Spinal cord (tissue), 10 donors: ENCODE results near the gene MLF2. TPM values are rescaled to one million over a fixed set of nuclear protein-coding genes. Genes with fewer than 3 reads are reported as not detected.
"Not testable (repeated sequence)": the region's sequence is repeated elsewhere in the genome, so short reads cannot be mapped to it uniquely, and the experiment has no call there.

ENCODE experiments used
- DNase-seq, 6 donors: peaks; one replicate each; pipeline versions ENCODE4 v3.0.0 to v3.0.0-alpha.2; 2013 to 2015; ENCODE audit warnings: low spot score in 6 of 6, low read depth in 4 of 6
- H3K27ac ChIP-seq: one replicate; pipeline ENCODE4 v1.5.1; 2013; ENCODE audit warnings: low read depth, low read length, control low read depth
- H3K27me3 ChIP-seq: one replicate; pipeline ENCODE4 v1.6.1; 2013; ENCODE audit warnings: low read length; ENCODE audit not compliant: control insufficient read depth, insufficient read depth
- H3K36me3 ChIP-seq: one replicate; pipeline ENCODE4 v1.6.1; 2013; ENCODE audit warnings: low read length; ENCODE audit not compliant: control insufficient read depth, insufficient read depth
- H3K4me1 ChIP-seq: one replicate; pipeline ENCODE4 v1.6.1; 2013; ENCODE audit warnings: low read length; ENCODE audit not compliant: control insufficient read depth, insufficient read depth
- H3K4me3 ChIP-seq: one replicate; pipeline ENCODE4 v1.5.1; 2013; ENCODE audit warnings: low read depth, low read length, control low read depth
- H3K9me3 ChIP-seq: one replicate; pipeline ENCODE4 v1.6.1; 2013; ENCODE audit warnings: low read length; ENCODE audit not compliant: control insufficient read depth, insufficient read depth
- WGBS: methylation state at CpG from one replicate; pipeline ENCODE4 v1.1.5; 2013; ENCODE audit warnings: missing lambda C conversion rate; ENCODE audit not compliant: insufficient coverage; 5-methylcytosine and 5-hydroxymethylcytosine counted together
- polyA plus RNA-seq, 2 donors: library from polyadenylated mRNA; unstranded; fragments of 120-200 nt; gene quantifications; one replicate each; pipeline ENCODE4 v1.2.1, GENCODE V29; 2013; ENCODE audit not compliant: insufficient read length in 2 of 2
- total RNA-seq, 2 donors: library from RNA; depleted of rRNA in 1 of 2; stranded (reverse); fragments of 120-200 nt in 1 of 2; fragments of >200 nt in 1 of 2; gene quantifications; one replicate each; pipeline versions ENCODE4 v1.2.3 to v1.2.4, GENCODE V29; 2013 to 2014
- donor health status: healthy.

The MLF2 gene
- total and polyA plus RNA-seq, 4 donors, result 91.4 to 319 (median 228) TPM

DNA sequence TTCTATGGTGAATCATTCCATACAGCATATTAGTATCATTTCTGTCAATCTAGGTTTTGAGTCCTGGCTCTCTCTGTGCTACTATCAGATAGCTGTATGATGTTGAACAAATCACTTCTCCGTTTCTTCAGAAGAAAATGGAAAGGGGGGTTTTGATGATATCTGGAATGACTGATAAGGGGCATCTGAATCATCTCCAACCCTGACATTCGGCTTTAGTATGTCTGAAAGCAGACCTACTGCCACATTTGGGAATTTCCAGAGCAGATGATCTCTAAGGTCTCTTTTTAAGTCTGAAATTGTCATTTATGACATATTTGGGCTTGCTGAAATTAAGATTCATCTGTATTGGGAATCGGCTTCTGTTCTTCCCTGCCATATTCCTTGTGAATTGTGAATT lies 10.1 kb downstream of the MLF2 start:
- no peak for DNase-seq
- Histone ChIP-seq H3K27me3 (no peaks in the 10 kb centered on the region), H3K36me3 (peaks cover 20% of the 10 kb centered on the region), H3K9me3 (no peaks in the 10 kb centered on the region), H3K27ac (no peak overlapping the region), H3K4me3 (no peak overlapping the region), H3K4me1 (no peaks in the 10 kb centered on the region)
- 90% methylated on average over 2 of the region's 3 CpGs for WGBS

DNA sequence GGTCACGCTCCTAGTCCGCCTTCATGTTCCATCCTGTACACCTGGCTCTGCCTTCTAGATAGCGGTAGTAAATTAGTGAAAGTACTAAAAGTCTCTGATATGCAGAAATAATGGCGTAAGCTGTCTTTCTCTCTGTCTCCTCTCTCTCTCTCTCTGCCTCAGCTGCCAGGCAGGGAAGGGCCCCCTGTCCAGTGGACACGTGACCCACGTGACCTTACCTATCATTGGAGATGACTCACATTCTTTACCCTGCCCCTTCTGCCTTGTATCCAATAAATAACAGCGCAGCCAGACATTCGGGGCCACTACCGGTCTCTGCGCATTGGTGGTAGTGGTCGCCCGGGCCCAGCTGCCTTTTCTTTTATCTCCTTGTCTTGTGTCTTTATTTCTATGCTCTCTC lies 10.9 kb downstream of the MLF2 start:
- H3K36me3 ChIP-seq, result peaks cover 13% of the 10 kb centered on the region
- not testable (repeated sequence) for H3K27ac ChIP-seq, H3K4me1 ChIP-seq, H3K4me3 ChIP-seq, DNase-seq, H3K27me3 ChIP-seq, H3K9me3 ChIP-seq
- 89% methylated on average over 5 of the region's 12 CpGs for WGBS

DNA sequence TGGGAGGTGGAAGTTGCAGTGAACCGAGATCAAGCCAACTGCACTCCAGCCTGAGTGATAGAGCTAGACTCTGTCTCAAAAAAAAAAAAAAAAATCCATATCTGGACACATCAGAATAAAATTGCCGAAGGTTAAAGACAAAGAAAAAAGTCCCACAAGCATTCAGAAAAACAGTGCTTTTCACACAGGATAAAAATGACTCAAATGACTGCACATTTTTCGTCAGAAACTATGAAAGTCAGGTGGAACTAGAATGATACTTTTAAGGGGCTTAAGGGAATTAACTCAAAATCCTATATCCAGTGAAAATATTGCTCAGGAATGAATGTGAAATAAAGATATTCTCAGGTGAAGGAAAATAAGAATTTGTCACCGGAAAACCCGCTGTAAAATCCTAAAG lies 16.2 kb downstream of the MLF2 start:
- H3K4me3 ChIP-seq, result no peak overlapping the region
- peaks cover 9% of the 10 kb centered on the region for H3K36me3 ChIP-seq
- WGBS, result no CpG with 5 or more reads among the region's 5 CpGs
- H3K9me3 ChIP-seq, result no peaks in the 10 kb centered on the region
- DNase-seq, result no peak
- H3K27ac ChIP-seq, result no peak overlapping the region
- no peaks in the 10 kb centered on the region for H3K27me3 ChIP-seq
- H3K4me1 ChIP-seq, result no peaks in the 10 kb centered on the region

DNA sequence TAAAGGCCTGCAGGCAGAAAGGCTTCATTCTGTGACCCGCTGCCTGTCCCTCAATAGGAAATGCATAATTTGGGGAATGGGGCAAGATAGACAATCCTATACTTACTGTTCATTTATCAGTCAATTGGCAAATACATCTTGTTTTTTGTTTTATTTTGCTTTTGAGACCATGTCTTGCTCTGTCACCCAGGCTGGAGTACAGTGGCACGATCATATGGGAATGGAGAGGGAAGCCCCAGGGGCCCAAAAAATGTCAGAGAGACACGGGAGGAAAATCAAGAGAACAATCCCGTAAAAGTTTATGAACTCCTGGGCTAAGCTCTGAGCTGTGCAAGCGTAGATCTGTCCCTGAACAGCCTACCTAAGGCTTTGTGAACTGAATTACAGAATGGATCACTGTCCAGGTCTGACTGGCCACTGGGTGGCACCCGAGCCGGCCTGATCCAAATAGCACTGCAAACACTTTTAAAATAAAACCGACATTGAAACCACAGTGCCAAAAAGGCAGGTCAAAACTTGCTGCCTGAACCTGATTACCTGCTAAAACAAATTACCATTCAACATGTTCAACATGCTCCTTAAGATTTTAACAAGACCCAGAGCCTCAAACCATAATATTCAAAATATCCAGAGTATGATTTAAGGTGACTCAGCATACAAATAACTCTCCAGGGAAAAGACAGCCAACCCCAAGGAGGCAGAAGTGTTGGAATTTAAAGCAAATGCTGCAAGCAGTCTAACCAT lies 17.3 kb downstream of the MLF2 start:
- peak in 3 of 6 donors; percentile 48 to 88 (median 72) for DNase-seq
- H3K4me1 ChIP-seq, result no peaks in the 10 kb centered on the region
- H3K27me3 ChIP-seq, result no peaks in the 10 kb centered on the region
- no peak overlapping the region for H3K27ac ChIP-seq
- no peaks in the 10 kb centered on the region for H3K9me3 ChIP-seq
- H3K4me3 ChIP-seq, result no peak overlapping the region
- WGBS, result 41% methylated on average over 7 of the region's 8 CpGs
- peaks cover 19% of the 10 kb centered on the region for H3K36me3 ChIP-seq

DNA sequence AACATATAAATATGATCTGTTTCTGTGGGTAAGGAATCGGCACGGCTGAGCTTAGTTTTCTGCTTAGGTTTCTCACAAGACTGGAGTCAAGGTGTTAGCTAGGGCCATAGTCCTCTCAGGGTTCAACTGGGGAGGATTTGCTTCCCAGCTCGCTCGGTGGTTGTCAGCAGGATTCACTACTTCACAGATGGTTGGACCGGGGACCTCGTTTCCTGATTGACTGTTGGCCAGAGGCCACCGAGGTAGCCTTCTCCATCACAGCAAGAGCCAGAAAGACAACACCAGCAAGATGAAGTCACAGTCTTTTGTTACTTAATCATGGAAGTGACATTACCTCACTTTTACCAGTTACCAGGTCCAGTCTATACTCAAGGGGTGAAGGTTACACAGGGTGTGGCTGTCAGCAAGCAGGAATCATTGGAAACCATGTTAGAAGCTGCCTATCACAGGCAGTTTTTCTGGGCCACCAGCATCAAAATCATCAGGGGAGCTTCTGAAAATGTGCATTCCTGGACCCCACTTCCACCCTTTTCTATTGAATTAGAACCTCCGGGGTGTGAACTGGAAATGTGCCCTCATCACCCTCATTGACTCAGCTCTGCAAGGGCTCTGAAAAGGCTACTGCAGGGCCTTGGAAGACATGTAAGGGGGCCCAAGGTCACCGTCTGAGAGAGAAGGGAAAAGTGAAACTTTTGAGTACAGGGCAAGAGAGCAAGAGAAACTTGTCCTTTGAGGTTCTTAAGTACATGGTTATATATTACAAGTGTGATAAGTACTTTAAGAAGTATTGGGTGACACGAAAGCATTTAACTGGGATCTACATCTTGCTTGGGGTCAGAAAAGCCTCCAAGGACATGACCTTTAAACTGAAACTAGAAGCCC lies 18.2 kb downstream of the MLF2 start:
- H3K9me3 ChIP-seq, result no peaks in the 10 kb centered on the region
- peaks cover 28% of the 10 kb centered on the region for H3K36me3 ChIP-seq
- DNase-seq, result no peak
- WGBS, result 80% methylated on average over 8 of the region's 10 CpGs
- H3K4me1 ChIP-seq, result no peaks in the 10 kb centered on the region
- H3K27me3 ChIP-seq, result no peaks in the 10 kb centered on the region
- no peak overlapping the region for H3K4me3 ChIP-seq
- H3K27ac ChIP-seq, result no peak overlapping the region

DNA sequence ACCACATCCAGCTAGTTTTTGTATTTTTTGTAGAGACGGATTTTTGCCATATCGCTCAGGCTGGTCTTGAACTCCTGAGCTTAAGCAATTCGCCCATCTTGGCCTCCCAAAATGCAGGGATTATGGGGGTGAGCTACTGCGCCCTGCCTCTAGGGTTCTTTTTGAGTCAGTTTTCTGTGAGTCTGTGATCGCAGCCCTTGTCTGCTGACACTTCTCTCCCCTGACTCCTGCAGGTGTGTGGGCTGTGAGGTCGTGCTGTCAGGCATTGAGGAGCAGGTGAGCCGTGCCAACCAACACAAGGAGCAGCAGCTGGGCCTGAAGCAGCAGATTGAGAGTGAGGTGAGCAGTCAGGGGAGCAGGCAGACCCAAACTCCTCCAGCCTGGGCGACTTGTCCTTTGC lies 22.8 kb downstream of the MLF2 start:
- Histone ChIP-seq H3K4me3 (no peak overlapping the region), H3K36me3 (peaks cover 52% of the 10 kb centered on the region)
- WGBS, result 95% methylated on average over 6 of the region's 8 CpGs

DNA sequence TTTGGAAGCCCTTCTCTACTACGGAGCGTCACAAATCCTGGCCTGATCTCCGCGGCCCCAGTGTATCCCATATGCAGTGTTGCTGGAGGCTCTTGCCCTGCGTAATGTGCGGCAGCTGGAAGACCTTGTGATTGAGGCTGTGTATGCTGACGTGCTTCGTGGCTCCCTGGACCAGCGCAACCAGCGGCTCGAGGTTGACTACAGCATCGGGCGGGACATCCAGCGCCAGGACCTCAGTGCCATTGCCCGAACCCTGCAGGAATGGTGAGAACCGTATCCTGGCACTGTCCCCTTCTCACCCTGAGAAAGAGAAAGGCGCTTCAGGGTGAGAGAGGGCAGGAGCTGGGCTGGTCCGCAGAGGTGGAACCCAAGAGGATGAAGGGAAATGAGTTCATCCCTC lies 23.8 kb downstream of the MLF2 start:
- DNase-seq, result no peak
- WGBS, result 97% methylated on average over 18 of the region's 18 CpGs
- H3K36me3 ChIP-seq, result peaks cover 46% of the 10 kb centered on the region

More for the DNA sequence above, 22.8 kb downstream of the MLF2 start:
- H3K27ac ChIP-seq, result no peak overlapping the region
- no peak for DNase-seq
- no peaks in the 10 kb centered on the region for H3K9me3 ChIP-seq
- H3K27me3 ChIP-seq, result no peaks in the 10 kb centered on the region
- peaks cover 2% of the 10 kb centered on the region for H3K4me1 ChIP-seq

DNA sequence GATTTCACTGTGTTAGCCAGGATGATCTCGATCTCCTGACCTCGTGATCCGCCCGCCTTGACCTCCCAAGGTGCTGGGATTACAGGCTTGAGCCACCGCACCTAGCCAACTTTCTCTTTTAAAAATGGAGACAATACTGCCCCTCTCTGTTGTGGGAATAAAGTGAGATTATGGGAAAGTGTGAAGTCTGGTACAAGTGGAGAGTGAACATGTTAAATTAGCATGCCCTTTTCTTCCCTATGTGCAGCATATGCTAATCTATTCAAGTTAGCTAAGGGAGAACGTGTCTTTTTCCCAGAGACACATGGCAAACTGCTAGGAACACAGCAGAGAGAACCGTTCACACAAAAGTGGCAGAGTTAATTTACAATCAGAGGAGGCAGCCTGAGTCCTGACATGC lies 27.6 kb downstream of the MLF2 start:
- no peak overlapping the region for H3K4me3 ChIP-seq
- 66% methylated on average over 2 of the region's 7 CpGs for WGBS
- H3K27ac ChIP-seq, result no peak overlapping the region

More for the DNA sequence above, 23.8 kb downstream of the MLF2 start:
- Histone ChIP-seq H3K4me3 (no peak overlapping the region), H3K9me3 (no peaks in the 10 kb centered on the region), H3K27me3 (no peaks in the 10 kb centered on the region), H3K4me1 (peaks cover 12% of the 10 kb centered on the region), H3K27ac (no peak overlapping the region)

DNA sequence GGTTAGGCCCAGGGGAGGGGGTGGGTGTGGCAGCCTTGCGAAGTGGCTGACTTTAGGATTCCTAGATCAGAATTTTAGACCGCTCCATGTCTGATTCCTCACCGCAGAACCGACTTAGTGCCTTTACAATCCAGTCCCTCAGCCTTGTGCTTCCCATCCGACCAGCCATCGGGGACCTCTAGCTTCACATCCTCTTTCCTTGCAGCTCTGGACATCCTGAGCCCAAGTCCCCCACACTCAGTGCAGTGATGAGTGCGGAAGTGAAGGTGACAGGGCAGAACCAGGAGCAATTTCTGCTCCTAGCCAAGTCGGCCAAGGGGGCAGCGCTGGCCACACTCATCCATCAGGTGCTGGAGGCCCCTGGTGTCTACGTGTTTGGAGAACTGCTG lies 28.5 kb downstream of the MLF2 start:
- H3K9me3 ChIP-seq, result no peaks in the 10 kb centered on the region
- peaks cover 2% of the 10 kb centered on the region for H3K27me3 ChIP-seq
- 42% methylated on average over 3 of the region's 10 CpGs for WGBS
- H3K36me3 ChIP-seq, result peaks cover 21% of the 10 kb centered on the region
- peak in 1 of 6 donors; percentile 19 for DNase-seq
- H3K4me3 ChIP-seq, result peak overlapping the region; percentile 98
- H3K4me1 ChIP-seq, result peaks cover 13% of the 10 kb centered on the region
- peak overlapping the region; percentile 97 for H3K27ac ChIP-seq

More for the DNA sequence above, 27.6 kb downstream of the MLF2 start:
- H3K4me1 ChIP-seq, result peaks cover 13% of the 10 kb centered on the region
- no peaks in the 10 kb centered on the region for H3K27me3 ChIP-seq
- no peaks in the 10 kb centered on the region for H3K9me3 ChIP-seq
- peaks cover 30% of the 10 kb centered on the region for H3K36me3 ChIP-seq
- DNase-seq, result no peak
